Measurements from ENCODE around the gene IPP.
A peak's percentile ranks its signal among the peaks of the same experiment; 100 is the strongest.
"Not testable (repeated sequence)": the region's sequence is repeated elsewhere in the genome, so short reads cannot be mapped to it uniquely, and the experiment has no call there.

The IPP gene

DNA sequence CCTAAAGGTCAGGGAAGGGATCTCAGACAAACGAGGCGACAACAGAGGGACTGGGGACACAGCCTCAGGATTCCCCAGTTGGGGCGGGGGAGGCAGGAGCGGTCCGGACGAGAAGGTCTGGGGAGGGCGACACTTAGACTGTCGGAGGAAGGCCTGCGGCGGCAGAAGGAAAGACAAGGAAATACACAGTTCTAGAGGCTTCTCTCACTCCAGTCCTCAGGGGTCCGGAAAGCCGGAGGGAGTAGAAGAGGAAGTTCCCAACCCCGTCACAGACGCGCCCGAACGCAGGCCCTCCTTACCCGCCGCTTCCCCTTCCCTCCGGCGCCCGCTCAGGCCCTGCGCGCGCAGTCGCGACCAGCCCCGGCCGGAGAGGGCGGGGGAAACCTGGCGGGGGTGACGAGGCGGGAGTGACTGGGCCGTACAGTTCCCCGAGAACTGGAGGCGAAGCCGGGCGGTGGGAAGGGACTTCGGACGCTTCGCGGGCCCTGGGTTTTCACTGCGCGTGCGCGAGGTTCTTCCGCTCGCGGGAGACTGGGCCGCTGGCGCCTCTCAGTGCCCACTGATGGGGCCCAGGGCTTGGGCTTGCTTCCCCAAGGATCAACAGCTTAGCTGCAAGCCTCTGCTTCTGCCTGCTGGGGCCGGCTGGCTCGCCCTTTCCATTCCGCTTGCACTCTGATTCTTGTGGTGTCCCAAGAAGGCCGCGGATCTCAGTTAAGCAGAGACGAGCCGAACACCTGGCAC lies at the start of gene IPP:
Gene IPP, minus strand, starts transcription at position 356 of the 741 bp plus-strand sequence. CDS start 4,242 bp downstream, outside the sequence.
- peak; percentile 96 for DNase-seq

DNA sequence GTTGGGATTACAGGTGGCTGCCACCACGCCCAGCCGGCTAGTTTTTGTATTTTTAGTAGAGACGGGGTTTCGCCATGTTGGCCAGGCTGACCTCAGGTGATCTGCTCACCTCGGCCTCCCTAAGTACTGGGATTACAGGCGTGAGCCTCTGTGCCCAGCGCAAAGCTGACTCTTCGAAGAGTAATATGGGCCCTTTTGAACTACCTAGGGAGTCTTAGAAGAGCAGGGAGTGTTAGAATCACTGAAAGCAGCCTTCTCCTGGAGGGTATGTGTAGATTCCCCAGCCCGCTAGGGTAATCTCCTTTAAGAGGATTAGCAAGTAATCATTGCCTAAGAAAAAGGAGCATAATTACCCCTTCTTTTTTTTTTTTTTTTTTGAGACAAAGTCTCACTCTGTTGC lies 46.5 kb upstream of the IPP start:
- no peak for DNase-seq

DNA sequence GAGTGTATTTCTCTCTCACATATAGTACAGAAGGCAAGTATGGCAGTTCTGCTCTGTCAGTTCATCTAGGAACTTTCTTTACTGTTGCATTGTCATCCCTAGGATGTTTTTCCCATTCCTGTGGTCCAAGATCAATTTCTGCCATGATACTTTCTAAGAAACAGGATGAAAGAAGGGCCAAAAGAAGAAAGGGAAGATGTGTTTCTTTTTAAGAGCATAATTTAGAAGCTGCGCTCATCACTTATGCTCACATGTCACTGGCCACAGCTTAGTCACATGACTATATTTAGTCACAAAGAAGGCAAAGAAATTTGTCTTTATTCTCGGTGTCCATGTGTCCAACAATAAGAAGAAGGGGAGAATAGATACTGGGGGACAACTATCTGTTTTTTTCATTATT lies 45.9 kb upstream of the IPP start:
- DNase-seq, result no peak

- no peak for DNase-seq
Measured at GRCh38 chr1:45793942-45794604, 43.6 kb upstream of the IPP start.

GRCh38 chr1:45792744-45793143 lies 42.3 kb upstream of the IPP start:
- no peak for DNase-seq

GRCh38 chr1:45789601-45790000 lies 39.1 kb upstream of the IPP start:
- no peak for DNase-seq

- no peak for DNase-seq
Measured at GRCh38 chr1:45787905-45788304, 37.5 kb upstream of the IPP start.

GRCh38 chr1:45785583-45785982 lies 35.1 kb upstream of the IPP start:
- DNase-seq, result peak in 1 of 2 experiments; percentile 25

DNA sequence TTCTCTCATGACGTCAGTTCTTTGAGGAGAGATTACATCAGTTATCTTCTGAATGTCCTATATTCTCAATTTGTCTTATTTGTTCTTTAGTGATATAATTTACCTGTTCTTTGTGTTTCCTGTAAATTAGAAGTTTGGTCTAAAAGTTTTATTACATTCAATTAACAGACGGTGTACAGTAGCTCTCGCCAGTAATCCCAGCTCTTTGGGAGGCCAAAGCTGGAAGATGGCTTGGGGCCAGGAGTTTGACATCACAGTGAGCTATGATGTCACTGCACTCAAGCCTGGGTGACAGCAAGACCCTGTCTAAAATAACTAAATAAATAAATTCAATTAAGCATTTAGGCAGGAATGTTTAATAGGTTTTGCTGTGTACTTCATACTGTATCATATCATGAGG lies 25.3 kb upstream of the IPP start:
- DNase-seq, result no peak

GRCh38 chr1:45772971-45773370 lies 22.5 kb upstream of the IPP start:
- no peak for DNase-seq

DNA sequence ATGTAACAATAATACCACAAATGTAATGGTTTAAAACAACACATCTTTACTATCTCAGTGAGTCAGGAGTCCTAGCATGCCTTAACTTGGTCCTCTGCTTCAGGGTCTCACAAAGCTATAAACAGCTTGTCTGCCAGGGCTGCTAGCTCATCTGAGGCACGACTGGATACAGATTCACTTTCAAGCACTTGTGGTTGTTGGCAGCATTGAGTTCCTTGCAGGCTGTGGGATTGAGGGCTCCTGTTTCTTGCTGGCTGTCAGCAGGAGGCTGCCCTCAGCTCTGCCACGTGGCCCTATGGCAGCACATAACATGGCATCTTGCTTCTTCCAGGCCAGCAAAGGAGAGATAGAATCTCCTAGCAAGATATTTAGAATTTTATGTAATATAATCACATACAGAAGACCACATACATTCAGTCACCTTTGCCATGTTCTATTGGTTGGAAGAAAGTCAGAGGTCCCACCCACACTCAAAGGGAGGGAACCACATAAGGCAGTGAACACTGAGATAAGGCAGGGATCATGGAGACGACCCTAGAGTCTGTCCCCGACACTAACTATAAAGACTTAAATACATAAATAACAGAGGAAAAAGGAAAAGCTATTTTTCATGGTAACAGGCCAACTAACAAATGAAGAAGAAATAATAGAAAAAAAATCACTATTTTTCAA lies 18.9 kb upstream of the IPP start:
- no peak for DNase-seq

- DNase-seq, result no peak
Measured at GRCh38 chr1:45767035-45767434, 16.6 kb upstream of the IPP start.

GRCh38 chr1:45765999-45766792 lies 15.7 kb upstream of the IPP start:
- DNase-seq, result no peak

- DNase-seq, result no peak
Measured at GRCh38 chr1:45762291-45762690, 11.8 kb upstream of the IPP start.

DNA sequence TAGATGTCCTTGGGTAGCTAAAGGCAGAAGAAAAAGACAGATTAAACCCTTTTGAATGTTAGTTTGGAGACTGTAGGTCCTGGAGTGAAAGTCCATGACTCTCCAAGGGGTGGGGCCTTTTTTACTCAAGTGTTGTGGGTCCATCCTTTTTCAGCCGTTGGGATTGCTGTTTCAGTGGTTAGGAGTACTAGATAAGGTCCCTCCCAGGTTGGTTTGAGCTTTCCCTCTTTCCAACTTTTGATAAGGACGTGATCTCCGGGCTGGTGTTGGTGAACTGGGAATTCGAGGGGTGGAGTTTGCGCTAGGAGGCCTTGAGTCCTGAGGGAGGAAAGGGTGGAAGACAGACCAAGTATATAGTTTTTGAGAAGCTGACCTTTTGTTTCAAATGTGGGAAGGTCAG lies 5.2 kb upstream of the IPP start:
- DNase-seq, result no peak

DNA sequence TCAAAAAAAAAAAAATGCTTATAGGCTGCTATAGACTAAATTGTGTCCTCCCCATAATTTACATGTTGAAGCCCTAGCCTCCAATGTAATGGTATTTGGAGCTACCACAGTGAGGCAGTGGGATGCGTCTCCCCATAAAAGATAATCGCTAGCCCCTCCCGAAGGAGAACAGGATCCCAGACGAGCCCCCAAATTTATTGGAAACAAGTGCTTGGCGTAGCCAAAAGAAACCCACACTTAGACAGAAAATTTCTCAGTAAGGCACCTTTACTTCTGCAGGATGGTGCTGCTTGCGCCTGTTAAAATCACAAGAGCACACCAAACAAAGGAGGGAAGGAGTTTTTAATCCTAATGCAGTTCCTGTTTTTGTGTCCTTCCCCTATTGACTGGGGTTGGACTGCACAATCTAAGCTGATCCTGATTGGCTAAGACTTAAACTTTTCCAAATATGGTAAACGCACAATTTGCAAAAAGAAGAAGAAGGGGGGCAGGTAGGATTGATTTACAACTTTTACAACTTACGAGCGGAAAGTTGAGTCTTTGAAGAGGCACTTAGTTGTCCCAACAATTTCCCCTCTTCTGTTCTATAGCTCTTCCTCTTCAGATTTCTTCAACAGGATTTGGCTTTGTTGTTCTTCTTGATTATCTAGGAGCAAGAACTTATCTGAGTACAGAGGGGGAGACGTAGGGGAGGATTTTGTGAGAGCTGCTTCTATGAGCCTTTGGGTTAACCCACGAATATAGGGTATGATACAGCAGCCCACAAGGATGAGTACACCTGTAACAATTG lies 3.0 kb upstream of the IPP start:
- no peak for DNase-seq

- no peak for DNase-seq
Measured at GRCh38 chr1:45752441-45753052, 2.1 kb upstream of the IPP start.

GRCh38 chr1:45752014-45752413 lies 1.6 kb upstream of the IPP start:
- DNase-seq, result no peak

GRCh38 chr1:45751039-45751838 lies 786 bp upstream of the IPP start:
- DNase-seq, result not testable (repeated sequence)

DNA sequence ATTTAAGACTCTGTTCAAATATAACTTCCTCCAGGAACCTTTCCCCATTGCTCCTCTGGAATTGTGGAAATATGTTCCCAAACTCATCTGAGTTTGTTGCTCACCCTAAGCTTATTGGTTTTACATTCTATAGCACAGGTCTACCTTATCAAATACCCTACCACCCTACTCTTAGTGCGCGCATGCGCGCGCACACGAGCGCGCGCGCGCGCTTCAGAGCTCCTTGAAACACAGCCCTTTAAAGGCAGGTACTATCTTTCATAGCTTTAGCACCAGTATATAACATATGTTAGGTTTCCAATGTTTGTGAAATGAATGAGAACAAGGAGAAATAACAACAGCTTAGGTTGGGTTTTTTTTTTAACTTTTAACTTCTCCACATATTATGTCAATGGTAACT lies 3.5 kb downstream of the IPP start:
- no peak for DNase-seq

DNA sequence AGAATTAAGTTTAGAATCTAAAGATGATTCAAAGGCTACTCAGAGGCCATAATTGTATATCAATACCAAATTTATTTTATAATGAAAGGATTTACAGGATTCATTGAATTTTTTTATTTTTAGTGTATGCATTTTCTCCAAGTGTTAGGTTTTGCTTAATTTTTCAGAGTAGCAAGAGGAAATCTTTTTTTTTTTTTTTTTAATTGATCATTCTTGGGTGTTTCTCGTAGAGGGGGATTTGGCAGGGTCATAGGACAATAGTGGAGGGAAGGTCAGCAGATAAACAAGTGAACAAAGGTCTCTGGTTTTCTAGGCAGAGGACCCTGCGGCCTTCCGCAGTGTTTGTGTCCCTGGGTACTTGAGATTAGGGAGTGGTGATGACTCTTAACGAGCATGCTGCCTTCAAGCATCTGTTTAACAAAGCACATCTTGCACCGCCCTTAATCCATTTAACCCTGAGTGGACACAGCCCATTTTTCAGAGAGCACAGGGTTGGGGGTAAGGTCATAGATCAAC lies 10.8 kb downstream of the IPP start:
- not testable (repeated sequence) for DNase-seq

Measured in AML-193 (cell line).